ENCODE measurements around the gene AWAT1. TPM values are rescaled to one million over a fixed set of nuclear protein-coding genes. Genes with fewer than 3 reads are reported as not detected.

AWAT1 gene
- total RNA-seq, 1 experiment from 2014 or later, result not detected

GRCh38 chrX:70289168-70289792 lies 54.8 kb downstream of the AWAT1 start:
- Histone ChIP-seq H3K36me3 (ENCODE audit: low read depth) (no peaks in the 10 kb centered on the region), H3K9me3 (ENCODE audit: insufficient read depth, low read depth) (no peaks in the 10 kb centered on the region), H3K79me2 (ENCODE audit: low read depth) (peaks cover 27% of the 10 kb centered on the region), H3K4me1 (replicated peaks; ENCODE audit: insufficient read depth) (peaks cover 11% of the 10 kb centered on the region), H3K4me3 (peak overlapping the region; percentile 91), H2AFZ (peak overlapping the region; percentile 97), H3K27me3 (ENCODE audit: insufficient read depth, low read depth) (no peaks in the 10 kb centered on the region), H3F3A (ENCODE audit: insufficient read depth, low read depth) (no peaks in the 10 kb centered on the region), H4K20me1 (ENCODE audit: insufficient read depth) (no peaks in the 10 kb centered on the region), H3K27ac (no peak overlapping the region), H3K4me2 (peak overlapping the region; percentile 87), H3K9me2 (ENCODE audit: insufficient read depth) (no peaks in the 10 kb centered on the region)
- TF ChIP-seq EZH2 (IDR thresholded peaks at IDR 0.05; ENCODE audit: low read depth) (no peak), CTCF (conservative IDR thresholded peaks at IDR 0.05) (no peak)
- ChIA-PET POLR2A (ENCODE audit: unreplicated experiment) (interaction anchor here (1.0 kb wide), 1 partner anchor 121 kb away, joined by 5 read pairs; no protein-coding TSS in a partner anchor), CTCF (interaction anchor here (1.0 kb wide), 1 partner anchor 156 kb away, joined by 7 read pairs; the partner anchor contains the start of gene IGBP1)
- BruUV-seq (replicated peaks), result TSS peak; percentile 57
- intact Hi-C loops (cut with micrococcal nuclease; ENCODE audit: unreplicated experiment), result no loop called here
- no peak for DNase-seq

Other genes starting within 250 kb of the AWAT1 start
- gene AWAT2, start 184.7 kb upstream of the AWAT1 start, total RNA-seq (2021), result not detected in 2 replicates
- gene OTUD6A, start 172.2 kb upstream of the AWAT1 start, total RNA-seq (2021), result not detected in 2 replicates
- 57.6 and 71.9 TPM in 2 replicates for gene IGBP1, start 101.2 kb upstream of the AWAT1 start, total RNA-seq (2021)
- gene DGAT2L6, start 57.2 kb upstream of the AWAT1 start, total RNA-seq (2021), result not detected in 2 replicates
- 0.50 and 0.65 TPM in 2 replicates for gene P2RY4, start 25.5 kb downstream of the AWAT1 start, total RNA-seq (2021)
- gene ARR3, start 33.7 kb downstream of the AWAT1 start, total RNA-seq (2021), result not detected in 2 replicates
- gene RAB41, start 47.5 kb downstream of the AWAT1 start, total RNA-seq (2021), result not detected in 2 replicates
- gene PDZD11, start 55.3 kb downstream of the AWAT1 start, total RNA-seq (2021), result 42.0 and 51.2 TPM in 2 replicates
- gene KIF4A, start 55.4 kb downstream of the AWAT1 start, total RNA-seq (2021), result 36.7 and 52.9 TPM in 2 replicates
- gene GDPD2, start 188.7 kb downstream of the AWAT1 start, total RNA-seq (2021), result 0.44 TPM in 1 of 2 replicates, not detected in the other
- gene DLG3, start 210.2 kb downstream of the AWAT1 start, total RNA-seq (2021), result 55.6 and 61.1 TPM in 2 replicates

All from PC-9 (cell line).